C4-2B (cell line): ENCODE results near the gene YPEL1.

Experiments
- ZFX ChIP-seq: fragments of 450-650 bp; IDR thresholded peaks from 2 replicates; pipeline ENCODE4 v1.6.1; 2017
- TF ChIP-seq, protein P1 (sequence below): fragments of 450-650 bp; conservative IDR thresholded peaks from 2 replicates; pipeline ENCODE4 v1.5.1; 2017; ENCODE audit warnings: mild to moderate bottlenecking

DNA sequence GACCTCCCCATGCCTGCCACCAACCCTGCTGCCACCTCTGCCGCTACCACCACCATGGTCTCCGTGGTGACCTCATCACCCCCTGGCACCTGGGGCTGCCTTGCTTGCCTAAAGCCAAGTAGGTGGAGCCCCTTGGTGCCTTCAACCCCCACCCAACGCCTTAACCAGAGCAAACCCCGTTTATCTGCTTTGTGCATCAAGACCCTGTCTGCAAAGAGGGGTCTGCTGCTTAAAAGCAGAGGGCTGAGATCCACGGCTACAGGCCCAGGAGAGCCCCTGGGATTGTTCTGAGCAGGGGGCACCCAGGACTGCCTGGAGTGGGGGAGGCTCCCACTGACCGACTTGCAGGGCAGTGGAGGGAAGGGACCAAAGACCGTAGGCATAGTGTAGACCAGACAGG is 74.7 kb downstream of the YPEL1 start:
- TF ChIP-seq, protein P1, sequence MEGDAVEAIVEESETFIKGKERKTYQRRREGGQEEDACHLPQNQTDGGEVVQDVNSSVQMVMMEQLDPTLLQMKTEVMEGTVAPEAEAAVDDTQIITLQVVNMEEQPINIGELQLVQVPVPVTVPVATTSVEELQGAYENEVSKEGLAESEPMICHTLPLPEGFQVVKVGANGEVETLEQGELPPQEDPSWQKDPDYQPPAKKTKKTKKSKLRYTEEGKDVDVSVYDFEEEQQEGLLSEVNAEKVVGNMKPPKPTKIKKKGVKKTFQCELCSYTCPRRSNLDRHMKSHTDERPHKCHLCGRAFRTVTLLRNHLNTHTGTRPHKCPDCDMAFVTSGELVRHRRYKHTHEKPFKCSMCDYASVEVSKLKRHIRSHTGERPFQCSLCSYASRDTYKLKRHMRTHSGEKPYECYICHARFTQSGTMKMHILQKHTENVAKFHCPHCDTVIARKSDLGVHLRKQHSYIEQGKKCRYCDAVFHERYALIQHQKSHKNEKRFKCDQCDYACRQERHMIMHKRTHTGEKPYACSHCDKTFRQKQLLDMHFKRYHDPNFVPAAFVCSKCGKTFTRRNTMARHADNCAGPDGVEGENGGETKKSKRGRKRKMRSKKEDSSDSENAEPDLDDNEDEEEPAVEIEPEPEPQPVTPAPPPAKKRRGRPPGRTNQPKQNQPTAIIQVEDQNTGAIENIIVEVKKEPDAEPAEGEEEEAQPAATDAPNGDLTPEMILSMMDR = no peak
- no peak for TF ChIP-seq ZFX
